DOHH2 (cell line): ENCODE data around the gene FNIP1.

ENCODE experiments used
- CTCF ChIP-seq: fragments of 200-600 bp; sonication (generic); IDR thresholded peaks from one replicate; pipeline ENCODE4 v1.5.1; 2014; ENCODE audit warnings: antibody characterized with exemption, mild to moderate bottlenecking, low read depth, low read length; ENCODE audit not compliant: poor library complexity, severe bottlenecking
- EZH2phosphoT487 ChIP-seq: fragments of 200-600 bp; sonication (generic); IDR thresholded peaks from 2 replicates; pipeline ENCODE4 v1.6.1; 2017; ENCODE audit warnings: borderline replicate concordance, mild to moderate bottlenecking, antibody characterized with exemption, low read length, moderate library complexity, mixed read lengths

- TF ChIP-seq CTCF: no peak
- TF ChIP-seq EZH2phosphoT487: no peak
Measured at GRCh38 chr5:131694926-131695325, 101.9 kb downstream of the FNIP1 start.
